Stimulated activated CD8-positive, alpha-beta memory T cell treated with anti-CD3 and anti-CD28 coated beads, Interleukin-15, amount 100 ng/mL, for 48 hours (primary cell): ENCODE results near the gene CWC15.
A peak's percentile ranks its signal among the peaks of the same experiment; 100 is the strongest.
"Not testable (repeated sequence)": the region's sequence is repeated elsewhere in the genome, so short reads cannot be mapped to it uniquely, and the experiment has no call there.

ENCODE experiments used
- DNase-seq, 2 donors: peaks; one replicate each; pipeline ENCODE4 v3.0.0-alpha.2; 2020; ENCODE audit warnings: low read depth in 2 of 2

Gene CWC15

GRCh38 chr11:94973099-94973968 is at the start of gene CWC15, which contains the start of gene KDM4D:
CWC15 (minus strand) TSS chr11:94973556; CDS start chr11:94972185, 1,371 bp downstream.
KDM4D (plus strand) TSS chr11:94973709; CDS start chr11:94997373, 23,664 bp downstream.
- peak; percentile 87 to 90 for DNase-seq

DNA sequence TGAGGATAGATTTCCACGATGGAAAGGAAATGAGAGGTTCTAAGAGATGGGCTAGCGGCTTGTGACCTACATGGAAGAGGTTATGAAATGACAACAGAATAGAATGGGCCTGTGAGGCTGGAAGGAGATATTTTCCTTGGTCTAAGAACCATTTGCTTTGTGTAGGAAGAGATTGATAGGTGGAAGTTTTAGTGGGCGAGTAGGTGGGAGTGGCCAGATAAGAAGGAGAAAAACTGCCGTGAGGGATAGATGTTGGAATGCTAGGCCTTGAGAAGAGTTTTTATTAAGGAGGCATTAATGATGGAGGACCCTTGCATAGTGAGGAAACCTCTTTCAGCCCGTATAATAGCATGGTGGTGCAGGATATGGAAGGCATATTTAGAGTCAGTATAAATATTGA is 48.1 kb upstream of the CWC15 start:
- DNase-seq: not testable (repeated sequence)

- DNase-seq: no peak
Observed at GRCh38 chr11:95016139-95016538, 42.8 kb upstream of the CWC15 start.

- DNase-seq: no peak
Observed at GRCh38 chr11:95014184-95014821, 40.9 kb upstream of the CWC15 start.

- DNase-seq: no peak
Observed at GRCh38 chr11:95011376-95011775, 38.0 kb upstream of the CWC15 start.

GRCh38 chr11:95005642-95006041 is 32.3 kb upstream of the CWC15 start:
- no peak for DNase-seq

GRCh38 chr11:95003716-95004115 is 30.4 kb upstream of the CWC15 start:
- no peak for DNase-seq

GRCh38 chr11:94998285-94998684 is 24.9 kb upstream of the CWC15 start:
- no peak for DNase-seq

GRCh38 chr11:94997437-94997836 is 24.1 kb upstream of the CWC15 start:
- DNase-seq: no peak

DNA sequence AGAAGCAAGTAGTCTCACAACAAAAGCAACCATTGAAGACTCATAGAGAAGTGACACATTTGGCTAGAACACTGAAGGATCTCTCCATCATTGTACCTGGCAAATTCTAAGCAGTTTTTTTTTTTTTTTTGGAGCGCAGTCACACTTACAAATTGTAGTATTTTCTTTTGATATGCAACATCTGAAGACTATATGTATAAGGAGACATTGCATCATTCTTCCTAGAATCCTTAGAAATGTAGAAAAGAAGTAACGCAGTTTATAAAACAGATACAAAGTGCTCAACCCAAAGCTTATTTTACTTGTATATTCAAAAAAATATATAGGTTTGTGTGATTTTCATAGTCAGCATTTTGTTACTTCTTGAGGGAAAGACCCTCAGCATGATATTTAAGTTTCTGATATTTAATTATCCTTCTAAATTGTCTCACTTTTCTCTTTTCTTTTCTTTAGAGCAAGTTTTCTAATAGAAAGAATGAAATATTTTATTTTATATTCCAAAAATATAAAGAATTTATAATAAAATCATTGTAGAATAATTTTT is 20.1 kb upstream of the CWC15 start:
- no peak for DNase-seq

- DNase-seq: no peak
Observed at GRCh38 chr11:94988748-94989147, 15.4 kb upstream of the CWC15 start.

DNA sequence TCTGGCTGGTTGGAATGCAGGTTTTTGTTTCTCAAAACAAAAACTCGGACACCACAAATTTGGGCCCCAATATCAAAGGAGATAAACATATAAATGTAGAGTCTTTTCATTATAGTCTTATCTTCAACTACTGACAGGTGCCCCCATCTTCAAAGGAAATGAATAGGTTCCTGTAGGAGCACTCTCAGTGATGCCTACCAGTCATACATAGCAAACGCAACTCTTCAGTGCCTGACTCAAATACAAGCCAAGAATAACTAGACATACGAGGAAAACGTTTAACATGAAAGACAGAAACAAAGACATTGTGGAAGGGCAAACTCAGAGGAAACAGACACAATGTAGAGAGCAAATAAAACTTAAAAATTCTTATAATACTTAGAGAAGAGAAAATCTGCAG is 14.0 kb upstream of the CWC15 start:
- no peak for DNase-seq

GRCh38 chr11:94975599-94975998 is 2.2 kb upstream of the CWC15 start:
- DNase-seq: no peak

- no peak for DNase-seq
Observed at GRCh38 chr11:94974178-94974577, 822 bp upstream of the CWC15 start.

GRCh38 chr11:94972700-94973098 is 657 bp downstream of the CWC15 start:
- no peak for DNase-seq

GRCh38 chr11:94968334-94968958 is 4.9 kb downstream of the CWC15 start:
- DNase-seq: no peak

GRCh38 chr11:94964934-94965333 is 8.4 kb downstream of the CWC15 start:
- no peak for DNase-seq

GRCh38 chr11:94961255-94961654 is 12.1 kb downstream of the CWC15 start:
- no peak for DNase-seq

DNA sequence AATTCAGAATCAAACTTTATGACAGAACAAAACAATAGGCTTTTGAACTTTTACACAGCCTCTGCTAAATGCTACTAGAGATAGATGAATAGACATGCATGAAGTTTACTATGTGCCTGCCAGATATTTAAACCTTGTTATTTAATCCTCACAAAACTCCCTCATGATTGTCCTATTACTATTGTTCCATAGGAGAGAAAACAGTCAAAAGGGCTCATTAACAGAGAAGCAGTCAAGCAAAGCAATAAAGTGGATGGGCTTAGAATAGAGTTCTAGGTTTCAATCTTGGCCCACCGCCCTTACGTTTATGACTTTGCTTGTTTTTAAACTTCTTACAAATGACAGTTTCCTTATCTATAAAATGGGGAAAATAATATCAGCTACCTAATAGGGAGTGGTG is 12.9 kb downstream of the CWC15 start:
- DNase-seq: no peak

- DNase-seq: no peak
Observed at GRCh38 chr11:94959179-94959578, 14.2 kb downstream of the CWC15 start.

DNA sequence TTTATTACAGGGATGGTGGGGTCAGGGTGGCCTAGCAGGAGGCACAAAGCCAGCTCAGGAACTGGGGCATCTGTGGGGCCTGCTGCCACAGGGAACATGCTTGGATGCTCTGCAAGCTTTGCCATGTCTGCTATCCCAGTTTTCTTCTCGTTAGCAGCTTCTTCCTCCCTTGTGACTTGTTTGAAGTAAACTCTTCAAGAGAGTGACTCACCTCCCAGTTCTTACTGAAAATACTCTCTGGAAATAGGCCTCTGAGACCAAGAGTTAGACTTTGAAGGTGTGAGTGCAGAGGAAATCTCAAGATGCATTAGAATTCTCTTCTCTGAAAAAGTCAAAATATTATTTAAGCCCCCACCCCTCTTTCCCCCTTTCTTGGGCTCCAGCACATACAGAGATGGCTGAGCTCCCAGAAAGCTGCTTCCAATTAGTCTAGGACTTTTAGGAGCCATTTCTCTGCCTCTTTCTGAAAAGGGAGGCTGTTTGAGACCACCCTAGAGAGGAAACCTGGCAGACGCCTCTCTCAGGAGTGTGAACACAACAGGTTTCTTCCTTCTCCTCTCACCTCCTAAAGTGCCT is 15.1 kb downstream of the CWC15 start:
- DNase-seq: no peak

DNA sequence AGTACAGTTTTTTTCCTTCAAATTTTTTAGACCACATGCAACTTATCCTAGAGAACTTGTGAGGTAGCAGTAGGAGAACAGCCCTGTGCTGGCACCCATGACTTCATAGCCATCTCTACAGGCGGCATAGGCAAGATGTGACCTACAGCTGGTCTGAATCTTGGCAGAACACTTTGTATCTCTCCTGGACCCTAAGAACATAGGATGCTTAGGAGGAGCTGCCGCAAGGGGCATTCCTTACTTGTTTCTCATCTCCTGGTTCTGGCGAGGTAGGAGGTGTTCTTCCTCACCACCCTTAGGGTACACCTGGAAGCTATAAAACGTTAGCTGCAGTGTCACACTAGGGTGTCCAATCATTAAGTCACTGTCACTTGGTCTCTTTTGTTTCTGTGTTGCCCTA is 16.4 kb downstream of the CWC15 start:
- no peak for DNase-seq
